ENCODE measurements around the gene LMBR1.

DNA sequence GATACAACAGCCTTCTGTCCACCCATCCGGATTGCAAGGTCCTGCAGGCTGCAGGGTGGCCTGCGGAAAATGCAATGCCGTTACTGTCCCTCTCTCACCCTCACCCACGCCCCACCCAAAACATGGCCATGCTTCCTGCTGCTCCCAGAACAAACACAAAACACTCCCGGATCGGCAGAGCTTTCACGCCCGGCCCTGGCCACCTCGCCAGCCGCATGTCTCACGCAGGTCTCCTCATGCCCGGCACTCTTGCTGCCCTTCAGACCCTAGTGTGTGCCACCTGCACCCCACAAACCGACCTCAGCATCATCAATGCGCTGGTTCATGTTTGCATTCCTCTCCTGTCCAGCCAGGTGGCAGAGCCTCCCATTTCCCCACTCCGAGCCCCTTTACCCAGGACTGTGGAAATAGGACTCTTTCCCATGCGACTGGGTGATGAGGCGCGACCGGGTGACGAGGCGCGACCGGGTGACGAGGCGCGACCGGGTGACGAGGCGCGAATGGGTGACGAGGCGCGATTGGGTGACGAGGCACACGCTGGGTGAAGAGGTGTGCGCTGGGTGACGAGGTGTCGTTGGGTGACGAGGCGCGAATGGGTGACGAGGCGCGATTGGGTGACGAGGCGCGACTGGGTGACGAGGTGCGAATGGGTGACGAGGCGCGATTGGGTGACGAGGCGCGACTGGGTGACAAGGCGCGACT, 47.6 kb upstream of the LMBR1 start:
- TF ChIP-seq, protein P1, sequence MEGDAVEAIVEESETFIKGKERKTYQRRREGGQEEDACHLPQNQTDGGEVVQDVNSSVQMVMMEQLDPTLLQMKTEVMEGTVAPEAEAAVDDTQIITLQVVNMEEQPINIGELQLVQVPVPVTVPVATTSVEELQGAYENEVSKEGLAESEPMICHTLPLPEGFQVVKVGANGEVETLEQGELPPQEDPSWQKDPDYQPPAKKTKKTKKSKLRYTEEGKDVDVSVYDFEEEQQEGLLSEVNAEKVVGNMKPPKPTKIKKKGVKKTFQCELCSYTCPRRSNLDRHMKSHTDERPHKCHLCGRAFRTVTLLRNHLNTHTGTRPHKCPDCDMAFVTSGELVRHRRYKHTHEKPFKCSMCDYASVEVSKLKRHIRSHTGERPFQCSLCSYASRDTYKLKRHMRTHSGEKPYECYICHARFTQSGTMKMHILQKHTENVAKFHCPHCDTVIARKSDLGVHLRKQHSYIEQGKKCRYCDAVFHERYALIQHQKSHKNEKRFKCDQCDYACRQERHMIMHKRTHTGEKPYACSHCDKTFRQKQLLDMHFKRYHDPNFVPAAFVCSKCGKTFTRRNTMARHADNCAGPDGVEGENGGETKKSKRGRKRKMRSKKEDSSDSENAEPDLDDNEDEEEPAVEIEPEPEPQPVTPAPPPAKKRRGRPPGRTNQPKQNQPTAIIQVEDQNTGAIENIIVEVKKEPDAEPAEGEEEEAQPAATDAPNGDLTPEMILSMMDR (IDR thresholded peaks at IDR 0.05; ENCODE audit: insufficient read depth, low read depth, low read length), result no peak
- TF ChIP-seq EZH2 (IDR thresholded peaks at IDR 0.05; ENCODE audit: insufficient read depth, low read length), result no peak

Measured in astrocyte (in vitro differentiated cells and primary cell).